ENCODE data around the gene TRIM56. TPM values are rescaled to one million over a fixed set of nuclear protein-coding genes. Genes with fewer than 3 reads are reported as not detected.
"Not testable (repeated sequence)": the region's sequence is repeated elsewhere in the genome, so short reads cannot be mapped to it uniquely, and the experiment has no call there.

Gene TRIM56
- total RNA-seq, 3 donors from 2014 or later, result 47.9 to 55.3 (median 53.9) TPM

DNA sequence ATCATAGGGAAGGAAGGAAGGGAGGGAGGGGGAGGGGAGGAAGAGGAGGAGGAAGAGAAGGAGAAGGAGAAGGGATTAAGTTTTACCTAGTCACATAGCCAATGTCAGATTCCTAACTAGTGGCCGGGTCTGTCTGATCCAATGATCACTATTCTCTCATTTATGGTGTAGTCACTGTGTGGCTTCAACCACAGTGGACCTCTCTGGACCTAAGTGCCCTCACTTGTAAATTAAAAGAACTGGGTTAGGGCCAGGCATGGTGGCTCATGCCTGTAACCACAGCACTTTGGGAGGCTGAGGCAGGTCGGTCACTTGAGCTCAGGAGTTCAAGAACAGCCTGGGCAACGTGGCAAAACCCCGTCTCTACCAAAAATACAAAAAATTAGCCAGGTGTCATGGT is 35.0 kb downstream of the TRIM56 start:
- H3K36me3 ChIP-seq (ENCODE audit: low read depth), result no peaks in the 10 kb centered on the region
- intact Hi-C loops (cut with DNase I, micrococcal nuclease), result no loop called here
- DNase-seq, result no peak
- H3K9me3 ChIP-seq, result no peaks in the 10 kb centered on the region
- no peak overlapping the region for H3K4me3 ChIP-seq
- ATAC-seq, result no peak
- H3K4me1 ChIP-seq (ENCODE audit: low read depth), result no peaks in the 10 kb centered on the region
- TF ChIP-seq CTCF (IDR thresholded peaks at IDR 0.05), result no peak

- DNase-seq; ATAC-seq; H3K36me3 ChIP-seq (ENCODE audit: low read depth); H3K4me3 ChIP-seq; intact Hi-C loops (cut with DNase I, micrococcal nuclease); H3K4me1 ChIP-seq (ENCODE audit: low read depth); H3K9me3 ChIP-seq: not testable (repeated sequence)
Measured at GRCh38 chr7:101121631-101121990, 36.3 kb downstream of the TRIM56 start.

- peak; percentile 41 to 60 (median 54) for DNase-seq
- ATAC-seq, result peak; percentile 65
- no peak for TF ChIP-seq CTCF (IDR thresholded peaks at IDR 0.05)
- intact Hi-C loops (cut with DNase I, micrococcal nuclease), result no loop called here
- Histone ChIP-seq H3K36me3 (ENCODE audit: low read depth) (no peaks in the 10 kb centered on the region), H3K9me3 (no peaks in the 10 kb centered on the region), H3K4me1 (ENCODE audit: low read depth) (no peaks in the 10 kb centered on the region), H3K4me3 (no peak overlapping the region)
Measured at GRCh38 chr7:101121991-101122932, 37.0 kb downstream of the TRIM56 start.

GRCh38 chr7:101122933-101123702 is 37.8 kb downstream of the TRIM56 start:
- no peak overlapping the region for H3K4me3 ChIP-seq
- intact Hi-C loops (cut with DNase I, micrococcal nuclease), result no loop called here

DNA sequence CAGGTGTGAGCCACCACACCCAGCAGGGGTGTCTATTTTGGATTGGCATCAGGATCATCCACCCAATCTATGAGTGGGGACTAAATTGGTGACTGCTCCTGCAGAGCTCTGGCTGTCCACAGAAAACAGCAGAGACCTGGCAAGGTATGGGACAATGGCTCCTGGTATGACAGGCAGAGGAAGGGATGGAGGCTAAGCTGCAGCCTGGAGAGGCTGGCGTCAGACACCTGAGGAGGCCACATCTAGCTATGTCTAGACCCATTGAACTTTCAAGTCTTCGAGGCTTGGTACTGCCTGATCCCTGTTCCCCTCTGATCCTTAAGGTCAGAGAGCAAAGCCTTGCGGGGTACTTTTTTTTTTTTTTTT is 38.4 kb downstream of the TRIM56 start:
- no peak for TF ChIP-seq CTCF (IDR thresholded peaks at IDR 0.05)
- H3K4me1 ChIP-seq (ENCODE audit: low read depth), result no peaks in the 10 kb centered on the region

More at GRCh38 chr7:101122933-101123702, 37.8 kb downstream of the TRIM56 start:
- ATAC-seq (no peak), DNase-seq (no peak)
- no peaks in the 10 kb centered on the region for H3K4me1 ChIP-seq (ENCODE audit: low read depth)
- no peaks in the 10 kb centered on the region for H3K36me3 ChIP-seq (ENCODE audit: low read depth)
- no peak for TF ChIP-seq CTCF (IDR thresholded peaks at IDR 0.05)
- no peaks in the 10 kb centered on the region for H3K9me3 ChIP-seq

More for the DNA sequence above, 38.4 kb downstream of the TRIM56 start:
- DNase-seq (no peak), ATAC-seq (no peak)
- H3K4me3 ChIP-seq, result no peak overlapping the region
- intact Hi-C loops (cut with DNase I, micrococcal nuclease), result no loop called here
- no peaks in the 10 kb centered on the region for H3K9me3 ChIP-seq
- H3K36me3 ChIP-seq (ENCODE audit: low read depth), result no peaks in the 10 kb centered on the region

Data from mucosa of descending colon (tissue), 3 donors.